ENCODE data around the gene DMAC1. TPM values are rescaled to one million over a fixed set of nuclear protein-coding genes. Genes with fewer than 3 reads are reported as not detected.

The DMAC1 gene
- total and polyA plus RNA-seq, 11 donors = 22.8 to 166 (median 108) TPM

DNA sequence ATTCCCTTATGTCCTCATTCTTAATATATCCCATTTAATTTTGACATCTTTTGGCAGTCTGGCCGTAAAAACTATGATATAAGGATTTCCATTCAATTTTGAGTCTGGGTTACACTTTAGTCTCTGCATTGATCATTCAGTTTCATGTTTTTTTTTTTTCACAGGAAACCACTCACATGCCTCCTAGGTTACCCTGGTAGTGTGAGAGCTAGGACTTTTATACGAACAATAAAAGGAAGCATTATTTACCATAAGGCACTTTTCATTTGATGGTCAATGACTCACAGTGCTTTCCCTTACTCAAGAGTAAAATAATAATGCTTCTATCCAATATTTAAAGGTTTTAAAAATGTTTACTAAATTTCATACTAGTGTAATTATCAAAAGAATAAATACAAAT is 16.4 kb upstream of the DMAC1 start:
- WGBS, 4 donors = 59 to 62% (median 60%) methylated on average over 2 of the region's 2 CpGs
- H3K9me3 ChIP-seq = no peaks in the 10 kb centered on the region
- H3K27me3 ChIP-seq = no peaks in the 10 kb centered on the region
- intact Hi-C loops (cut with DNase I) = no loop called here
- ATAC-seq (no peak), DNase-seq (no peak)
- no peaks in the 10 kb centered on the region for H3K36me3 ChIP-seq
- no peak overlapping the region for H3K27ac ChIP-seq
- H3K4me1 ChIP-seq = no peaks in the 10 kb centered on the region
- no peak overlapping the region for H3K4me3 ChIP-seq
- TF ChIP-seq, protein P1, sequence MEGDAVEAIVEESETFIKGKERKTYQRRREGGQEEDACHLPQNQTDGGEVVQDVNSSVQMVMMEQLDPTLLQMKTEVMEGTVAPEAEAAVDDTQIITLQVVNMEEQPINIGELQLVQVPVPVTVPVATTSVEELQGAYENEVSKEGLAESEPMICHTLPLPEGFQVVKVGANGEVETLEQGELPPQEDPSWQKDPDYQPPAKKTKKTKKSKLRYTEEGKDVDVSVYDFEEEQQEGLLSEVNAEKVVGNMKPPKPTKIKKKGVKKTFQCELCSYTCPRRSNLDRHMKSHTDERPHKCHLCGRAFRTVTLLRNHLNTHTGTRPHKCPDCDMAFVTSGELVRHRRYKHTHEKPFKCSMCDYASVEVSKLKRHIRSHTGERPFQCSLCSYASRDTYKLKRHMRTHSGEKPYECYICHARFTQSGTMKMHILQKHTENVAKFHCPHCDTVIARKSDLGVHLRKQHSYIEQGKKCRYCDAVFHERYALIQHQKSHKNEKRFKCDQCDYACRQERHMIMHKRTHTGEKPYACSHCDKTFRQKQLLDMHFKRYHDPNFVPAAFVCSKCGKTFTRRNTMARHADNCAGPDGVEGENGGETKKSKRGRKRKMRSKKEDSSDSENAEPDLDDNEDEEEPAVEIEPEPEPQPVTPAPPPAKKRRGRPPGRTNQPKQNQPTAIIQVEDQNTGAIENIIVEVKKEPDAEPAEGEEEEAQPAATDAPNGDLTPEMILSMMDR (IDR thresholded peaks at IDR 0.05) = no peak

DNA sequence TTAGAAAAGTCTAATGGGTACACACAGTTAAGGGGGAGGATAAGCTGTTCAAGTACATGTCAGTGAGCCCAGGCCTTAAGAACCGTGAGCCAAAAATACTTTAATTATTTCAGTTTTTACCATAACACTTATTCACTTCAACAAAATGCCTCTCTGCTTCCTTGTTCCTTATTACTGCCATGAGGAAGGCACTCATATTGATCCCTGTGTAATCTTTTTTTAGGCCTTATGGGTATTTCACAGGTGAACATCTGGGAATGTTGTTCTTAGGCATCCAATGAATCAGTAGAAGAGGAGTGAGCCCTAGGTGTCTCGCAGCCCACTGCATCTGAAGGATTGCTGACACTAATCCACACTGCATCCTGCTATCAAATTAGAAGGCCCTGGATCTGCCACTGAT is 13.5 kb upstream of the DMAC1 start:
- intact Hi-C loops (cut with DNase I) = no loop called here
- H3K4me3 ChIP-seq = no peak overlapping the region
- H3K27ac ChIP-seq = no peak overlapping the region
- no peaks in the 10 kb centered on the region for H3K9me3 ChIP-seq
- WGBS, 4 donors = 89 to 94% (median 93%) methylated on average over 2 of the region's 2 CpGs
- H3K27me3 ChIP-seq = no peaks in the 10 kb centered on the region
- no peak for TF ChIP-seq POLR2A (IDR thresholded peaks at IDR 0.05)
- TF ChIP-seq, protein P1 (IDR thresholded peaks at IDR 0.05) = no peak
- H3K4me1 ChIP-seq = no peaks in the 10 kb centered on the region
- H3K36me3 ChIP-seq = no peaks in the 10 kb centered on the region
- ATAC-seq (no peak), DNase-seq (no peak)

DNA sequence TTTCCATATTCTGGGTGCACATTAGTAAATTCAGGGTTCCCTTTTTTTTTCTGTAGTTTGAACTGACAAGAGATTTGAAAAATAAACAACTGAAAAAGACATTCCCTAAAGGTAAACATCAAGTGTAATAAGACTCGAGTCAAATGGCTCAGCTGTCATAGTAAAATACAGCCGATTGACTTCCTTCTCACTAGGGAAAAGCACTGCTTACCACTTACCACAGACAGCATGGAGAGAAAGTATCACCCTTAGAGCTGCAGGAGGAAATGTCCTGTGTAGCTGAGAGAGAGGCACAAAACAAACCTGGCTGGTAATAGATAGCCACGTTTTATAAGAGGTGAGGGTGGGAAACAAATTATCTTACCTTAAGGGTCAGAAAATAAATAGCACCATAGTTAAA is 12.1 kb upstream of the DMAC1 start:
- 54 to 64% (median 60%) methylated on average over 3 of the region's 3 CpGs for WGBS, 4 donors
- TF ChIP-seq, protein P1 (IDR thresholded peaks at IDR 0.05) = no peak
- no peak for TF ChIP-seq POLR2A (IDR thresholded peaks at IDR 0.05)
- Histone ChIP-seq H3K27me3 (no peaks in the 10 kb centered on the region), H3K4me1 (no peaks in the 10 kb centered on the region), H3K36me3 (no peaks in the 10 kb centered on the region), H3K9me3 (no peaks in the 10 kb centered on the region), H3K27ac (no peak overlapping the region), H3K4me3 (no peak overlapping the region)
- DNase-seq (no peak), ATAC-seq (no peak)
- intact Hi-C loops (cut with DNase I) = no loop called here

DNA sequence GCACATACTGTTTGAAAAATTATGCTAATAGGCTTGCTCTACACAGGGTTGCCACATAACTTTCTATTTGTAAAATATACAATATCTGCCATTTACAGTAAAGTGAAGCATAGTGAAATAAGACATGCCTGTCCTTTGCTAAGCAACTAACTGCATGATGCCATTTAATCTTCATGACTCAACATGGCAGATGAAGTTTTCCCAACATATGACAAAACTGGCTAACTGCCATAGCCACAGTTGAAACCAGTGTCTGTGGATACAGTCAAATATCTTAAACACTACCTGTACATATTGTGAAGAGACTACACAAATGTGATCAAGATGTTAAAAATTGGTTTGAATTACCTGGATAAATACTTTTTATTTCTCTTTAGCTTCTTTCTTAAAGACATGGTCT is 3.1 kb upstream of the DMAC1 start:
- Histone ChIP-seq H3K27me3 (no peaks in the 10 kb centered on the region), H3K4me3 (no peak overlapping the region), H3K4me1 (peaks cover 0 to 15% (median 7%) of the 10 kb centered on the region in 12 donors), H3K27ac (no peak overlapping the region), H3K36me3 (peaks cover 0 to 7% (median 0%) of the 10 kb centered on the region in 9 donors), H3K9me3 (no peaks in the 10 kb centered on the region)
- ATAC-seq (no peak), DNase-seq (no peak)
- TF ChIP-seq, protein P1 (IDR thresholded peaks at IDR 0.05) = no peak
- no peak for TF ChIP-seq POLR2A (IDR thresholded peaks at IDR 0.05)
- intact Hi-C loops (cut with DNase I) = no loop called here

All from heart left ventricle (tissue), 16 donors.